ENCODE data around the gene KHSRP.
"Not testable (repeated sequence)": the region's sequence is repeated elsewhere in the genome, so short reads cannot be mapped to it uniquely, and the experiment has no call there.

Gene KHSRP

DNA sequence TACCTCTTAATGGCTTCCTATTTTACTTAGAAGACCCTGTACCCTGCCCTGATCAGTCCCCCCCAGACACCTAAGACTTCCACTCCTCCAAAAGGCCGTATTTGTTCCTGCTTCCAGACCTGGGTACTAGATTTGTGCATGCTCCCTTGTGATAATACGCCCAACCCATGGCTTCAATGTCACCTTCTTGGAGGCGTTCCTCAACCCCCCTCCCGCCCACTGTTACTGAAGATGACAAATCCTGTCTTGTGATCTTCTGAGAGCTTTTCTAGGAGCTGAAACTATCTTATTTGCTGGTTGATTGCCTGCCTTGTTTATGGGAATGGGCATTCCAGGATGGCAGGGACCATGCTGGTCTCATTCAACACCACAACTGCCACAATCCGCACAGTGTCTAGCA lies 25.6 kb upstream of the KHSRP start:
- DNase-seq (ENCODE audit: low read depth), result no peak

- DNase-seq (ENCODE audit: low read depth), result no peak
These were observed 23.4 kb upstream of the KHSRP start for GRCh38 chr19:6448045-6448444.

GRCh38 chr19:6446452-6446851 lies 21.8 kb upstream of the KHSRP start:
- DNase-seq (ENCODE audit: low read depth), result no peak

DNA sequence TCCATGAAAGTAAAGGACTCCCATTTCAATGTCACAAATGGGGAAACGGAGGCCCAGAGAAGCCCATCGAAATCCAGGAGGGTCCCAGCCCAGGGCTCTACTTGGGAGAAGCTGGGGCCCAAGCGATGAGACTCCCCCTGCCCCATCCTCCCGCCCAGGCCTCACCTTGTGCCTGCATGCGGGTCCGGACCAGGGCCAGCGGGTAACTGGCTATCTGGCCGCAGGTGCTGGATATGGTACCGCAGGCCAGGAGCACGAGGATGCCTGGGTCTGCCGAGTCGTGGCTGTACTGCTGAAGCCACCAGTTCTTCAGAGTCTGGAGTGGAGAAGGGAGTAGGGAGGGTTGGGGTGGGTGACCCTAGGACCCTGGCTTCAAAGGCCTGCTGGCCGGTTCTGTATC lies 19.4 kb upstream of the KHSRP start:
- DNase-seq (ENCODE audit: low read depth), result no peak

GRCh38 chr19:6442087-6442688 lies 17.6 kb upstream of the KHSRP start:
- DNase-seq (ENCODE audit: low read depth), result no peak

DNA sequence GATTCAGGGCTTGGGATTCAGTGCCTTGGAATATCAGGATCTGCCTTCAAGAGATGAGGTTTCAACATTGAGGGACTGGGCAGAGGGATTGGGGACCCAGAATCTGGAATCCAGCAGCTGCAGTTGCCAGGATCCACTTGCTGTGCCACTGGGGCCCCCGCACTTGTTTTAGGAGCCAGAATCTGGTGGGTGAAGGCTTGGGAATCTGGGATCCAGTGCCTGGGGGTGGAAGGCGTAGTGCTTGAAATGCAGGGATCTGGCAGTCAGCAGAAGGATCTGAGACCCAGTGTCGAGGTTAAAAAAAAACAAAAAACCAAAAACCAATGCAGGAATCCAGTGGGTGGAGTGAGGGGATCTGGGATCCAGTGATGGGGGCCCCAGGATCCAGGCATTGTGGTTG lies 16.3 kb upstream of the KHSRP start:
- DNase-seq (ENCODE audit: low read depth), result no peak

- no peak for DNase-seq (ENCODE audit: low read depth)
These were observed 15.1 kb upstream of the KHSRP start for GRCh38 chr19:6439743-6440142.

- no peak for DNase-seq (ENCODE audit: low read depth)
These were observed 9.1 kb upstream of the KHSRP start, which contains the start of gene SLC25A41 for GRCh38 chr19:6433663-6434062. TSS of gene SLC25A41 (minus strand) at chr19:6433763. CDS start at chr19:6433693, 70 bp downstream.

DNA sequence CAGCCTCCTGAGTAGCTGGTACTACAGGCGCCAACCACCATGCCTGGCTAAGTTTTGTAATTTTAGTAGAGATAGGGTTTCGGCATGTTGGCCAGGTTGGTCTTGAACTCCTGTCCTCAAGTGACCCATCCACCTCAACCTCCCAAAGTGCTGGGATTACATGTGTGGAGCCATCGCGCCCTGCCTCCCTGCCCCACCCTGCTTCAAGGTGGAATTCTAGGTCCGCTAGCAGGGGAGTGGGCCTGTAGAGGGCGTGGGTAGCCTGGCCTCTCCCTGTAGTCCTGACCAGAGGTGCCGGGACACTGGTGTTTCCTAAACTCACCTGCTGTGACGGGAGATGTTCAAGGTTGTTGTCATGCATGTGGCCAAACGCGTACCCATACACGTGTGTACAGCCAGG lies 8.6 kb upstream of the KHSRP start:
- no peak for DNase-seq (ENCODE audit: low read depth)

- no peak for DNase-seq (ENCODE audit: low read depth)
These were observed 7.3 kb upstream of the KHSRP start for GRCh38 chr19:6431891-6432290.

- no peak for DNase-seq (ENCODE audit: low read depth)
These were observed 5.0 kb upstream of the KHSRP start for GRCh38 chr19:6429419-6430221.

GRCh38 chr19:6428692-6429418 lies 4.2 kb upstream of the KHSRP start:
- DNase-seq (ENCODE audit: low read depth), result not testable (repeated sequence)

GRCh38 chr19:6427131-6427530 lies 2.5 kb upstream of the KHSRP start:
- no peak for DNase-seq (ENCODE audit: low read depth)

DNA sequence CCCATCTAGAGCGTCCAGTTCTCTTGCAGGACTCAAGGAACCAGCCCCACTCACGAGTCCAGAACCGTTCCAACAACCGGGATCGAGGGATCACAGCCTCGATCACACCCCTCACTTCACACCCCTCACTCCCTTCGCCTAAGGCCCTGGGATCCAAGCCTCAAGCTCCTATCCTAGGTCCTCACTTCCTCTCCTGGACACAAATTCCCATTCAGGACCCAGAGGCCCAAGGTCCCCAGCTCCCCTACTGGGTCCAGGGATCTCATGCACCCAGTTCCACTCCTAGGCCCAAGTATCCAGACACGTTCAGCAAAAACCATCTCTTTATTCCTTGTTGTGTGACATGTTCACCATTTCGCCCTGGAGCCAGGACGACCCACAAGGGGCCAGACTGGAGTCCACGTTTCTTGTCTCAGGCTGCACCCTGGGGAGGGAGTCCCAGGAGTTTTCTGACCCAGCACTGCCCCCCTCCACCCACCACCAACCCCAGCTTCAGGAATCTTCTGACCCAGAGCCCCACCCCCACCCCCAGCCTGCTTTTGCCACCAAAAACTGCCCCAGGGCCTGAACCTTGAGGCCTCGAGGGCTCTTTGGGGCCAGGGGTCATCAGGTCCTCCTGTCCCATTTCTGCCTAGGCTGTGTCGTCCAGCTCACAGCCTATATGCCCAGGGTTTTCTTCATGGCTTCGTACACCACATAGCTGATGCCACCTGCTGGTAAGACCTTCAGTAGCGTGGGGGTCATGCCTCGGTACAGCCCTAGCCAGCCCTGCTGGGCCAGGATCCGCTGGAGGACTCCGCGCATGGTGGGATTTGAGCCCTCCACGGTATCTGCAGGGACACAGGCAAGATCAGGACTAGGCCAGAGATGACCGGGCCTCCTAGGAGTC lies 1.4 kb upstream of the KHSRP start:
- DNase-seq (ENCODE audit: low read depth), result no peak

- DNase-seq (ENCODE audit: low read depth), result peak; percentile 100
These were observed 524 bp upstream of the KHSRP start for GRCh38 chr19:6424939-6425731.

- peak; percentile 8 for DNase-seq (ENCODE audit: low read depth)
These were observed 964 bp downstream of the KHSRP start for GRCh38 chr19:6423499-6424194.

GRCh38 chr19:6421075-6422014 lies 3.3 kb downstream of the KHSRP start:
- DNase-seq (ENCODE audit: low read depth), result no peak

DNA sequence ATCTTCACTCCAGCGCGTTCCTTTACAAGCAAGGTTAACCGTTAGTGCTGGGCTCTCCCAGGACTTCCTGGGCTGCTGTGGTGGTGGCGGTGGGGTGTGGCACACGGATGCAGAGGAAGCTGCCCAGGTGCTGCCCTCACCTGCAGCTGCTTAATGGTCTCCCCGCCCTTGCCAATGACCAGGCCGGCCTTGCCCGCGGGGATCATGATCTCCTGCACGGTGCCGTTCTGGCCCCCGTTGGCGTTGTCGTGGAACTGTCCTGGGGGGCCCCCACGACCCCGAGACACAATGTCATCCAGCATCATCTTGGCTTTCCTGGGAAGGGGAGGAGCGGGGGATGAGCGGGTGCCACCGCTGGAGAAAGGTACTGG lies 6.1 kb downstream of the KHSRP start:
- no peak for DNase-seq (ENCODE audit: low read depth)
